Naive thymus-derived CD8-positive, alpha-beta T cell (primary cell): ENCODE measurements around the gene TRIM71. TPM values are rescaled to one million over a fixed set of nuclear protein-coding genes. Genes with fewer than 3 reads are reported as not detected.
A peak's percentile ranks its signal among the peaks of the same experiment; 100 is the strongest.
"Not testable (repeated sequence)": the region's sequence is repeated elsewhere in the genome, so short reads cannot be mapped to it uniquely, and the experiment has no call there.

ENCODE experiments used
- ATAC-seq, 2 donors: fragments of 150-1000 bp; cut with Tn5 transposase in 1 of 2; sonication (Bioruptor Pico), chemical (Tn5 transposase) in 1 of 2; 1 replicate in 1 of 2; 2 replicates in 1 of 2; pipeline ENCODE4 v1.10.0; 2021; ENCODE audit warnings: mild to moderate bottlenecking in 2 of 2, moderate library complexity in 2 of 2
- POLR2A ChIA-PET: fragments of 350-600 bp; sonication (Branson Sonifier 250); formaldehyde crosslinking; loops from one replicate; lab custom pipeline; 2021; ENCODE audit warnings: antibody characterized with exemption; lab: Charles Lee
- DNase-seq, 10 donors: peaks; one replicate each; pipeline versions ENCODE4 v3.0.0 to v3.0.0-alpha.2; 2020 to 2022
- H3K27ac Mint-ChIP-seq, 10 donors: one replicate each; pipeline ENCODE4 v1.8.0; 2020 to 2022; ENCODE audit warnings: mild to moderate bottlenecking in 10 of 10, mixed read lengths in 10 of 10, moderate library complexity in 4 of 10, inconsistent platforms in 1 of 10
- H3K27me3 Mint-ChIP-seq, 5 donors: one replicate each; pipeline ENCODE4 v1.8.0; 2021 to 2022; ENCODE audit warnings: mixed read lengths in 5 of 5
- H3K36me3 Mint-ChIP-seq, 3 donors: one replicate each; pipeline ENCODE4 v1.8.0; 2020 to 2022; ENCODE audit warnings: mixed read lengths in 3 of 3, mild to moderate bottlenecking in 2 of 3, inconsistent platforms in 1 of 3
- H3K4me1 Mint-ChIP-seq, 4 donors: one replicate each; pipeline ENCODE4 v1.8.0; 2021 to 2022; ENCODE audit warnings: mixed read lengths in 4 of 4
- H3K4me3 Mint-ChIP-seq, 10 donors: one replicate each; pipeline ENCODE4 v1.8.0; 2020 to 2022; ENCODE audit warnings: mild to moderate bottlenecking in 10 of 10, mixed read lengths in 10 of 10, moderate library complexity in 6 of 10, inconsistent platforms in 1 of 10
- H3K9me3 Mint-ChIP-seq, 9 donors: one replicate each; pipeline ENCODE4 v1.8.0; 2020 to 2022; ENCODE audit warnings: mixed read lengths in 9 of 9, mild to moderate bottlenecking in 3 of 9, inconsistent platforms in 1 of 9, moderate library complexity in 1 of 9
- polyA plus RNA-seq, 3 donors: library from polyadenylated mRNA; unstranded; fragments of 300-500 nt; fragmentation: Illumina TruSeq; gene quantifications; one replicate each; pipeline ENCODE4 v1.2.3, GENCODE V29; 2021
- total RNA-seq, 8 experiments: library from RNA in 2 of 8; stranded (reverse) in 2 of 8; gene quantifications; one replicate each; pipeline ENCODE4 v1.2.3 and lab custom pipeline; 2021 to 2026

Gene TRIM71
- total and polyA plus RNA-seq, 5 experiments from 2014 or later = not detected

DNA sequence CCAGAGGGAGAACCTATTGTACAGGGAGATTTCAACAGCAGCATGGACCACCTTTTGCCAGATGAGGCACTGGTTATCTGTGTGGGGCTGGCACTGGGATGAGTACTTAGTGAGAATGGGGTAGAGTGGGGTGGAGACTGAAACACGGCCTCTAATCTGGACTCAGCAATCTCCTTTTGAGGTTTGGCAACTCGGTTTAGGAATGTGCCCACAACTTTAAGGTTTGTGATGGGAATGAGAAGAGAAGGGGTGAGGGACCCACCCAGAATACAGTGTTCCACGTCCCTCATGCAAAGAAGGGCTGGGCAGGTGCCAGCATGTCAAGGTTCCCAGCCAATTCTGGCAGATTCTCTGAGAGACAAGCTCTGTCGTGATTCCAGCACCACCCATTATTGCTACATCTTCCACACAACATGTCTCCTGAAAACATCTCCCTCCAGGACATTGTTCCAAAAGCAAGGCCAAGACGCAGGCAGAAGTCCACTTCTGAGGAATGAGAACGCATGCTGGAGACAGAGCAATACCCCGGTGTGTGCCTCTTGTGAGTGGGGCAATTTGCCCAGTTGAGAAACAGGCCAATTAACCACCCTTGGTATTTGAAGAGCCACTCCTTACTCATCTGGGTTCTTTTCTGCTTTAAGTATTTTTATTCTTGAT is 96.1 kb downstream of the TRIM71 start:
- H3K27me3 Mint-ChIP-seq = peaks cover 0 to 2% (median 0%) of the 10 kb centered on the region in 5 donors
- POLR2A ChIA-PET = no interaction called here
- H3K27ac Mint-ChIP-seq = peak overlapping the region in 1 of 10 donors; percentile 37
- DNase-seq = no peak
- peaks cover 0 to 2% (median 0%) of the 10 kb centered on the region in 4 donors for H3K4me1 Mint-ChIP-seq
- no peak overlapping the region for H3K4me3 Mint-ChIP-seq
- ATAC-seq = no peak
- H3K36me3 Mint-ChIP-seq = peaks cover 0 to 11% (median 10%) of the 10 kb centered on the region in 3 donors
- H3K9me3 Mint-ChIP-seq = peaks cover 0 to 22% (median 11%) of the 10 kb centered on the region in 9 donors

DNA sequence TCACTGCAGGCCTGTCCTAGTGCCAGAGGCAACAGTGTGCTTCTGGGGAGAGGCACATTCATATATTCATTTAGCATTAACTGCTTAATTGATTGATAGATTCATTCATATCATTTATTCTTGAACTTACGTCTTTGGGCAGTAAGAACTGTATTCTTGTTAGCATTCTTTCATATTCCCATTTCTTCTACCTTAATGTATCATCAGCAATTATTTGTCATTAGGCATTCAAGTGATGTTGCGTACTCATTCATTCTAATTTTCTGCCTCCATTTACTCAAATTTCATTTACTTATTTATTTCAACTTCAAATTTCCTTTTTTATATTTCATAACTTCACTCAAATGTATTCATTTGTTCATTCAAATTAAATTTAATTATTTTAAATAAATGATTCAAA is 102.1 kb downstream of the TRIM71 start:
- Mint-ChIP-seq H3K4me3 (no peak overlapping the region), H3K36me3 (peaks cover 0 to 11% (median 10%) of the 10 kb centered on the region in 3 donors), H3K4me1 (no peaks in the 10 kb centered on the region), H3K27ac (no peak overlapping the region), H3K27me3 (peaks cover 0 to 8% (median 3%) of the 10 kb centered on the region in 5 donors), H3K9me3 (peaks cover 0 to 24% (median 11%) of the 10 kb centered on the region in 9 donors)
- POLR2A ChIA-PET = no interaction called here
- DNase-seq = no peak
- ATAC-seq = no peak

DNA sequence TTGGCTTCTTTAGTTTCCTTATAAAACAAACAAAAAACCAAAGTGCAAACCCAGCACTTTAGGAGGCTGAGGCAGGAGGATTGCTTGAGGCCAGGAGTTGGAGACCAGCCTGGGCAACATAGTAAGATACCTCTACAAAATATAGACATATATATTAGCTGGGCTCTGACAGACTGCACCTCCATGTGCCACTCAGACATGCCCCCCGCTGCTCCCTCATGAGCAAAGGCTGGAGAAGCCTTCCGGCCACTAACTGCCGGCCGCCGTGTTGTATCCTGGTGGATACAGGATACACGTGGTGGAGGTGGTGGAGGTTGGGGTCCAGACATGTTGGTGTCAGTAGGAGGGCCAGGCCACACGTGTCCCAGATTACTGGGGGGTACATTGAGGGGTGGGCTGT is 104.3 kb downstream of the TRIM71 start:
- no peak overlapping the region for H3K4me3 Mint-ChIP-seq
- DNase-seq = no peak
- H3K27me3 Mint-ChIP-seq = peaks cover 0 to 8% (median 3%) of the 10 kb centered on the region in 5 donors
- no peak overlapping the region for H3K27ac Mint-ChIP-seq
- H3K36me3 Mint-ChIP-seq = peaks cover 0 to 9% (median 6%) of the 10 kb centered on the region in 3 donors
- no peaks in the 10 kb centered on the region for H3K4me1 Mint-ChIP-seq
- peaks cover 0 to 17% (median 3%) of the 10 kb centered on the region in 9 donors for H3K9me3 Mint-ChIP-seq
- no peak for ATAC-seq
- POLR2A ChIA-PET = no interaction called here

DNA sequence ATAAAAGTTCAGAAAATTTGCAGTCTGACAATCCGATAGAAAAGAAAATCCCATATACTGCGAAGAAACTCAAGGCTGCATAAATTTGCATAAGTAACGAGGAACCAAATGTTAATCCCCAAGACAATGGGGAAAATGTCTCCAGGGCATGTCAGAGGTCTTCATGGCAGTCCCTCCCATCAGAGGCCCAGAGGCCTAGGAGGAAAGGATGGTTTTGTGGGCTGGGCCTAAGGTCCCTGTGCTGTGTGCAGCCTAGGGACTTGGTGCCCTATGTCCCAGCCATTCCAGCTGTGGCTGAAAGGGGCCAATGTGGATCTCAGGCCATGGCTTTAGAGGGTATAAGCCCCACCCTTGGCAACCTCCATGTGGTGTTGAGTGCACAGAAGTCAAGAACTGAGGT is 112.4 kb downstream of the TRIM71 start:
- Mint-ChIP-seq H3K27me3 (peaks cover 6 to 15% (median 11%) of the 10 kb centered on the region in 5 donors), H3K36me3 (peaks cover 0 to 6% (median 0%) of the 10 kb centered on the region in 3 donors), H3K4me3 (no peak overlapping the region), H3K9me3 (peaks cover 0 to 21% (median 0%) of the 10 kb centered on the region in 9 donors), H3K4me1 (no peaks in the 10 kb centered on the region), H3K27ac (no peak overlapping the region)
- ATAC-seq = no peak
- DNase-seq = no peak
- POLR2A ChIA-PET = no interaction called here

DNA sequence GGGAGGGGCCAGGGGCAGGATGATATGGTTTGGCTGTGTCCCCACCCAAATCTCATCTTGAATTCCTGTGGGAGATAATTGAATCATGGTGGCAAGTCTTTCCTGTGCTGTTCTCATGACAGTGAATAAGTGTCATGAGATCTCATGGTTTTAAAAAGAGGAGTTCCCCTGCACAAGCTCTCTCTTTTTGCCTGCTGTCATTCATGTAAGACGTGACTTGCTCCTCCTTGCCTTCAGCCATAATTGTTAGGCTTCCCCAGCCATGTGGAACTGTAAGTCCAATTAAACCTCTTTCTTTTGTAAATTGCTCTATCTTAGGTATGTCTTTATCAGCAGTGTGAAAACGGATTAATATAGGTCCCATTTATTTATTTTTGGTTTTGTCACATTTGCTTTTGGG is 113.5 kb downstream of the TRIM71 start:
- H3K4me3 Mint-ChIP-seq, ATAC-seq, H3K27ac Mint-ChIP-seq, H3K4me1 Mint-ChIP-seq, POLR2A ChIA-PET, DNase-seq, H3K36me3 Mint-ChIP-seq: not testable (repeated sequence)
- H3K9me3 Mint-ChIP-seq = peaks cover 0 to 21% (median 0%) of the 10 kb centered on the region in 9 donors
- H3K27me3 Mint-ChIP-seq = peaks cover 6 to 15% (median 11%) of the 10 kb centered on the region in 5 donors

DNA sequence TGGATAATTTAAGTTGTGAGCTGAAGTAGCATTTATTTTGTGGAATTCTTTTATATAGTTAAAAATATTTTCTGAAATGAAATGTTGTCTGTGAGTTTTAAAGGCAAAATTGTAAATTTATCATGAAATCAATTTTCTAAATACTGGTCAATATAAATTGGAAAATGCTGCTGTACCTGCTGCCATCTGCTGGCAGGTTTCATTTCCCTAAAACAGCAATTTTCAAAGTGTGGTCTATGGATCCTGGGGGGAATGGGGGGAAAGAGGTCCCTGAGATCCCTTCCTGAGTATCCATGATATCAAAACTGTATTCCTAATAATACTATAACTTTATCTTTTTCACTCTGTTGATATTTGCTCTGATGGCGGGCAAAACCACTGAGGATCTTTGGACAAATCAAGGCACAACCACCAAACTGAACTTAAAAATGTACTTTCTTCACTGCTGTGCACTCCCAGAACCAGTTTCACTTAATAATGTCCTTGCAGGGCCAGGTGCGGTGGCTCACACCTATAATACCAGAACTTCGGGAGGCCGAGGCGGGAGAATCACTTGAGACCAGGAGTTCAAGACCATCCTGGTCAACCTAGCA is 116.4 kb downstream of the TRIM71 start:
- no peak overlapping the region for H3K4me3 Mint-ChIP-seq
- POLR2A ChIA-PET = no interaction called here
- H3K27ac Mint-ChIP-seq = peak overlapping the region in 1 of 10 donors; percentile 56

DNA sequence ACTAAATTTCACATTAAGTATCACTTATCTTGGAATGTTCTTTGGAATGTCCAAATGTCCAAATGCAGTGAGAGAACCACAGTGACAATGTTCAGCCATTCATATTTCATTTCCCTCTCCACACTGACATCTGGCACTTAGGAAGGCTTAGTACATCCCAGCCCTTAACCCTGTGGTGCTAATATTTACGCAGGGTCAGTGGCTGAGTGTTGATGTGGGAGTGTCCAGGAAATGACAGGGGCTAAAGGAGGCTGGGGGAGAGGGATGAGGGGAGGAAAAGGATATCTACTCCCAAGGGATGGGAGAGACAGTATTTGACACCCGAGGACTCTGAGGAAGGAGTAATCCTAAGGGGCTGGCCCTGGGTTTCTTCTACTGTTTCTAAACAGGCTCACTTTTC is 119.5 kb downstream of the TRIM71 start:
- ATAC-seq (no peak), DNase-seq (no peak)
- no peaks in the 10 kb centered on the region for H3K27me3 Mint-ChIP-seq
- H3K36me3 Mint-ChIP-seq = no peaks in the 10 kb centered on the region
- H3K4me3 Mint-ChIP-seq = no peak overlapping the region
- H3K27ac Mint-ChIP-seq = no peak overlapping the region
- POLR2A ChIA-PET = no interaction called here
- H3K9me3 Mint-ChIP-seq = no peaks in the 10 kb centered on the region
- no peaks in the 10 kb centered on the region for H3K4me1 Mint-ChIP-seq

More for the DNA sequence above, 116.4 kb downstream of the TRIM71 start:
- Mint-ChIP-seq H3K4me1 (no peaks in the 10 kb centered on the region), H3K36me3 (peaks cover 0 to 6% (median 0%) of the 10 kb centered on the region in 3 donors), H3K9me3 (peaks cover 0 to 21% (median 0%) of the 10 kb centered on the region in 9 donors), H3K27me3 (peaks cover 3 to 8% (median 6%) of the 10 kb centered on the region in 5 donors)
- ATAC-seq (no peak), DNase-seq (peak in 1 of 10 donors; percentile 3)

DNA sequence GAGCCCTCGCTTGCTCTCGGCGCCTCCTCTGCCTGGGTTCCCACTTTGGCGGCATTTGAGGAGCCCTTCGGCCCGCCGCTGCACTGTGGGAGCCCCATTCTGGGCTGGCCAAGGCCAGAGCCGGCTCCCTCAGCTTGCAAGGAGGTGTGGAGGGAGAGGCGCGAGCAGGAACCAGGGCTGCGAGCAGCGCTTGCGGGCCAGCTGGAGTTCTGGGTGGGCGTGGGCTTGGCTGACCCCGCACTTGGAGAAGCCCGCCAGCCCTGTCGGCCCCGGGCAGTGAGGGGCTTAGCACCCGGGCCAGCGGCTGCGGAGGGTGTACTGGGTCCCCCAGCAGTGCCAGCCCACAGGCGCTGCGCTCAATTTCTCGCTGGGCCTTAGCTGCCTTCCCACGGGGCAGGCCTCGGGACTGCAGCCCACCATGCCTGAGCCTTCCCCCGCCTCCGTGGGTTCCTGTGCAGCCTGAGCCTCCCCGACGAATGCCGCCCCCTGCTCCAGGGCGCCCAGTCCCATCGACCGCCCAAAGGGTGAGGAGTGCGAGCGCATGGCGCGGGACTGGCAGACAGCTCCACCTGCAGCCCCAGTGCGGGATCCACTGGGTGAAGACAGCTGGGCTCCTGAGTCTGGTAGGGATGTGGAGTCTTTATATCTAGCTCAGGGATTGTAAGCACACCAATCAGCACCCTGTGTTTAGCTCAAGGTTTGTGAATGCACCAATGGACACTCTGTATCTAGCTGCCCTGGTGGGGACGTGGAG is 121.9 kb downstream of the TRIM71 start:
- H3K27me3 Mint-ChIP-seq, POLR2A ChIA-PET: not testable (repeated sequence)

DNA sequence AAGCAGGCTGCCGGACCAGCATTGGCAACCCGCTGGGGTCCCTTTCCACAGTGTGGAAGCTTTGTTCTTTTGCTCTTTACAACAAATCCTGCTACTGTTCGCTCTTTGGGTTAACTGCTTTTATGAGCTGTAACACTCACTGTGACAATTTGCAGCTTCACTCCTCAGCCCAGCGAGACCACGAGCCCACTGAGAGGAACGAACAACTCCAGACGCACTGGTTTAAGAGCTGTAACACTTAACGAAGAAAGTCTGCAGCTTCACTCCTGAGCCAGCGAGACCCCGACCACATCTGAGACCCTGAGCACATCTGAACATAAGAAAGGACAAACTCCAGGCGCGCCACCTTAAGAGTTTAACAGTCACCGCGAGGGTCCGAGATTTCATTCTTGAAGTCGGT is 122.9 kb downstream of the TRIM71 start:
- Mint-ChIP-seq H3K9me3 (no peaks in the 10 kb centered on the region), H3K36me3 (no peaks in the 10 kb centered on the region), H3K4me3 (no peak overlapping the region), H3K4me1 (no peaks in the 10 kb centered on the region), H3K27me3 (no peaks in the 10 kb centered on the region), H3K27ac (no peak overlapping the region)
- ATAC-seq (no peak), DNase-seq (no peak)
- POLR2A ChIA-PET = no interaction called here

More for the DNA sequence above, 121.9 kb downstream of the TRIM71 start:
- H3K9me3 Mint-ChIP-seq, H3K4me1 Mint-ChIP-seq, H3K36me3 Mint-ChIP-seq, H3K27ac Mint-ChIP-seq, ATAC-seq, H3K4me3 Mint-ChIP-seq, DNase-seq: not testable (repeated sequence)

DNA sequence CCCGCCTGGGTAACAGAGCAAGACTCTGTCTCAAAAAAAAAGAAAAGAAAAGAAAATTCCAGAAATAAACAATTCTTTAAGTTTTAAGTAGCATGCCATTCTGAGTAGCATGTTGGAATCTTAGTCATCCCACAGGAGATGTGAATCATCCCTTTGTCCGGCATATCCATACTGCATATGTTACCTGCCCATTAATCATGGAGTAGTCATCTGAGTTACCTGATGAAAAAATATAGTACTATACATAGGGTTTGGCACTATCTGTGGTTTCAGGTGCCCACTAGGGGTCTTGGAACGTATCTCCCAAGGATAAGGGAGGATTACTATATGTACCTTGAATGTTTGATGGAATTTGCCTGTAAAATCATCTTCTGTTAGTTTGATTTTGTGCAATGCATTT is 127.3 kb downstream of the TRIM71 start:
- POLR2A ChIA-PET = interaction anchor here (0.7 kb wide), 1 partner anchor 168 kb away, joined by 5 read pairs; no protein-coding TSS in a partner anchor

DNA sequence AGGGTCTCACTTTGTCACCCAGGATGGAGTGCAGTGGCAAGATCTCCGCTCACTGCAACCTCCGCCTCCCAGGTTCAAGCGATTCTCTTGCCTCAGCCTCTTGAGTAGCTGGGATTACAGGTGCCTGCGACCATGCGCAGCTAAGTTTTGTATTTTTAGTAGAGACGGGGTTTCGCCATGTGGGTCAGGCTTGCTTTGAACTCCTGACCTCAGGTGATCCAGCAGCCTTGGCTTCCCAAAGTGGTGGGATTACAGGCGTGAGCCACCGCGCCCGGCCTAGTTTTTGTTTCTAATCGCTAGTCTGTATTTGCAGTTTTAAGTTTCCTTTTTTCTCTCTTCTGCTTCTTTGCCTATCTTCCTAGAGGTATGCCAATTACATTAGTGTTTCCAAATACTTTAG is 127.8 kb downstream of the TRIM71 start:
- not testable (repeated sequence) for H3K9me3 Mint-ChIP-seq, H3K36me3 Mint-ChIP-seq, H3K27me3 Mint-ChIP-seq, H3K27ac Mint-ChIP-seq, H3K4me3 Mint-ChIP-seq, H3K4me1 Mint-ChIP-seq, ATAC-seq
- peak in 2 of 10 donors; percentile 49 to 51 for DNase-seq
- POLR2A ChIA-PET = interaction anchor here (0.7 kb wide), 1 partner anchor 168 kb away, joined by 5 read pairs; no protein-coding TSS in a partner anchor

More for the DNA sequence above, 127.3 kb downstream of the TRIM71 start:
- DNase-seq = no peak
- ATAC-seq = no peak
- H3K27me3 Mint-ChIP-seq = no peaks in the 10 kb centered on the region
- H3K27ac Mint-ChIP-seq = no peak overlapping the region
- peaks cover 0 to 7% (median 1%) of the 10 kb centered on the region in 4 donors for H3K4me1 Mint-ChIP-seq
- H3K4me3 Mint-ChIP-seq = no peak overlapping the region
- no peaks in the 10 kb centered on the region for H3K36me3 Mint-ChIP-seq
- no peaks in the 10 kb centered on the region for H3K9me3 Mint-ChIP-seq

DNA sequence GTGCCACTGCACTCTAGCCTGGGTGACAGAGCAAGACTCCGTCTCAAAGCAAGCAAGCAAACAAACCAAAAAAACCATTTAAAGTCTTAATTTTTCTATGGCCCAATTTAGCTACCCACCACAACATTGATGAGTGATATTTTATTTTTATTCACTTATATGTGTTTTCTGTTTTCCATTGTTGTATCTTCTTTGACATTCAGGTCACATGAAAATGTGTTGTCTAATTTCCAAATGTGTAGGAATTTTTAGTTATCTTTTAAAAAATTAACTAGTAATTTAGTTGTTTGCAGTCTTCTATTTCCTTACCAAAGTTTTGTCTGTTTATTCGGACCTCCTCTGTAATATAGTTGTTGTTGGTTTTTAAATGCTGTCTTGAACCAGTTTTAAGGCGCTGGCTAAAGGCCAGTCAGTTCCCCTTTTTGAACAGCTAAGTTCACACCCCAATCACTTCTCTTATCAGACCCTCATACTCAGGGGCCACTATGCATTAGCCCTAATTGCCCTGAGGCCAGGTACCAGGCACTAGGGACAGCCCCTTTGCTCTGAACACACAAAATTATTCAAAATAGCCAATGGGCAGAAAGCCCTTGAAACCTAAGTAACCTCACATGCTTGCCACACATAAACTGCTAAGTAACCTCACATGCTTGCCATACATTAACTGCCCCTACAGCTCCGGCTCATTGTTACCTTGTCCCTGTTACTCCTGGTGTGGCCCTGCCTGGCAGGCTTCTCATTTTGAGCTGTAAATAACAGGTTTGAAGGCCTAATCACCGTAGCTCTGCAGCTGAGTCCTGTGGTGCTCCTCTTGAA is 129.4 kb downstream of the TRIM71 start:
- Mint-ChIP-seq H3K4me1 (peaks cover 5 to 15% (median 9%) of the 10 kb centered on the region in 4 donors), H3K9me3 (no peaks in the 10 kb centered on the region), H3K36me3 (no peaks in the 10 kb centered on the region), H3K4me3 (no peak overlapping the region), H3K27ac (no peak overlapping the region), H3K27me3 (no peaks in the 10 kb centered on the region)
- no peak for ATAC-seq
- DNase-seq = no peak
- POLR2A ChIA-PET = interaction anchor here (1.4 kb wide), 1 partner anchor 127 kb away, joined by 5 read pairs; no protein-coding TSS in a partner anchor
